Endothelial cell of umbilical vein (primary cell): ENCODE measurements around the gene CLDND1. TPM values are rescaled to one million over a fixed set of nuclear protein-coding genes. Genes with fewer than 3 reads are reported as not detected.

Experiments used
- BruUV-seq: library from RNA; stranded (reverse); fragments of 400-500 nt; replicated peaks from 2 replicates; lab custom pipeline; 2021; lab: Mats Ljungman, UMichigan
- CTCF ChIA-PET: fragments of 300-600, 350-600 bp; sonication (Branson Sonifier 250); formaldehyde crosslinking; loops from one replicate; lab custom pipeline; 2021; ENCODE audit warnings: antibody characterized with exemption, inconsistent platforms; lab: Charles Lee
- POLR2A ChIA-PET: fragments of 300-600, 350-600 bp; sonication (Branson Sonifier 250); formaldehyde crosslinking; loops from one replicate; lab custom pipeline; 2021; ENCODE audit warnings: antibody characterized with exemption, inconsistent platforms; lab: Charles Lee
- DNase-seq: peaks from one replicate; pipeline ENCODE4 v3.0.0-alpha.2; 2011; ENCODE audit warnings: low read depth, low spot score
- FAIRE-seq: peaks from 2 replicates; lab custom pipeline; 2011; peaks lifted over from hg19 to GRCh38; lab: Jason Lieb, UNC
- H2AFZ ChIP-seq: 2 replicates; pipeline ENCODE4 v1.6.0; 2012; ENCODE audit warnings: low read depth, low read length, control low read depth, inconsistent platforms
- H3K27ac ChIP-seq: 2 replicates; pipeline ENCODE4 v1.5.1; 2011; ENCODE audit warnings: low read depth, mild to moderate bottlenecking, control low read depth, low read length, moderate library complexity; ENCODE audit not compliant: insufficient read depth
- H3K27me3 ChIP-seq, 2 experiments: 2 replicates each; pipeline versions ENCODE4 v1.6.0 to v1.6.1; 2011; ENCODE audit warnings: low read length in 2 of 2, mixed read lengths in 1 of 2; ENCODE audit not compliant: control insufficient read depth in 2 of 2, insufficient read depth in 2 of 2
- H3K36me3 ChIP-seq, 2 experiments: 2 replicates in 1 of 2; 3 replicates in 1 of 2; pipeline ENCODE4 v1.5.1; 2011; ENCODE audit warnings: low read length in 2 of 2, mild to moderate bottlenecking in 1 of 2, moderate library complexity in 1 of 2; ENCODE audit not compliant: control insufficient read depth in 2 of 2, insufficient read depth in 2 of 2; ENCODE audit errors: extremely low read depth in 1 of 2
- H3K4me1 ChIP-seq: 3 replicates; pipeline ENCODE4 v1.5.1; 2011; ENCODE audit warnings: mild to moderate bottlenecking, low read length; ENCODE audit not compliant: control insufficient read depth, insufficient read depth; ENCODE audit errors: extremely low read depth
- H3K4me2 ChIP-seq: 2 replicates; pipeline ENCODE4 v1.6.1; 2011; ENCODE audit warnings: low read length, control low read depth, mixed read lengths; ENCODE audit not compliant: insufficient read depth
- H3K4me3 ChIP-seq, 3 experiments: fragments of 200-600 bp in 1 of 3; sonication (generic), shearing (Covaris generic) in 1 of 3; replicated peaks in 1 of 3; 2 replicates each; pipeline ENCODE4 v1.5.1; 2011 to 2016; ENCODE audit warnings: control low read depth in 3 of 3, low read length in 3 of 3, mild to moderate bottlenecking in 2 of 3, inconsistent platforms in 1 of 3, low read depth in 1 of 3, moderate library complexity in 1 of 3; ENCODE audit not compliant: insufficient read depth in 1 of 3
- H3K79me2 ChIP-seq: 2 replicates; pipeline ENCODE4 v1.6.0; 2012; ENCODE audit warnings: low read length, inconsistent platforms; ENCODE audit not compliant: control insufficient read depth, insufficient read depth
- H3K9ac ChIP-seq: replicated peaks from 2 replicates; pipeline ENCODE3; 2011; ENCODE audit warnings: low read length, control low read depth; ENCODE audit not compliant: insufficient read depth; ENCODE audit errors: extremely low read depth
- H3K9me1 ChIP-seq: replicated peaks from 3 replicates; pipeline ENCODE4 v1.6.0; 2011; ENCODE audit warnings: mild to moderate bottlenecking, low read length; ENCODE audit not compliant: control insufficient read depth, insufficient read depth; ENCODE audit errors: extremely low read depth
- H3K9me3 ChIP-seq: replicated peaks from 2 replicates; pipeline ENCODE4 v1.5.1; 2012; ENCODE audit warnings: low read length, inconsistent platforms; ENCODE audit not compliant: control insufficient read depth, insufficient read depth
- H4K20me1 ChIP-seq: replicated peaks from 2 replicates; pipeline ENCODE3; 2011; ENCODE audit warnings: mild to moderate bottlenecking, low read length; ENCODE audit not compliant: control insufficient read depth, insufficient read depth; ENCODE audit errors: extremely low read depth
- EZH2 ChIP-seq: IDR thresholded peaks from 2 replicates; pipeline ENCODE4 v1.6.1; 2012; ENCODE audit warnings: borderline replicate concordance, low read depth, mild to moderate bottlenecking, moderate library complexity, low read length, inconsistent platforms; ENCODE audit not compliant: severe bottlenecking
- FOS ChIP-seq: IDR thresholded peaks from 2 replicates; pipeline ENCODE4 v1.6.1; 2011; ENCODE audit warnings: mild to moderate bottlenecking, low read length, moderate library complexity, borderline replicate concordance; ENCODE audit not compliant: insufficient read depth
- GATA2 ChIP-seq: IDR thresholded peaks from 2 replicates; pipeline ENCODE4 v1.7.0; 2011; ENCODE audit warnings: low read depth, mild to moderate bottlenecking, moderate library complexity, mixed read lengths, low read length; ENCODE audit not compliant: insufficient read length, insufficient read depth
- JUN ChIP-seq: IDR thresholded peaks from 2 replicates; pipeline ENCODE4 v1.6.1; 2011; ENCODE audit warnings: borderline replicate concordance, low read depth; ENCODE audit not compliant: insufficient read length, insufficient read depth
- MYC ChIP-seq: IDR thresholded peaks from one replicate; pipeline ENCODE4 v1.6.1; 2011; ENCODE audit warnings: mild to moderate bottlenecking, low read depth, low read length
- POLR2A ChIP-seq: IDR thresholded peaks from 2 replicates; pipeline ENCODE4 v1.6.1; 2012; ENCODE audit warnings: low read depth, mild to moderate bottlenecking, control low read depth, low read length
- POLR2AphosphoS5 ChIP-seq: IDR thresholded peaks from 2 replicates; pipeline ENCODE4 v1.6.1; 2012; ENCODE audit warnings: low read depth, mild to moderate bottlenecking, control low read depth, low read length, moderate library complexity; ENCODE audit not compliant: insufficient read depth
- dilution Hi-C: fragments of 300-500 bp; cut with MboI; formaldehyde crosslinking; loops from one replicate; pipeline ENCODE4 v1.15.0; 2019; ENCODE audit warnings: low sequenced_read_pairs; ENCODE audit not compliant: extremely low pct_ligation_motif_present
- intact Hi-C: fragments of 100-400 bp; cut with micrococcal nuclease; formaldehyde crosslinking; loops from one replicate; pipeline ENCODE4 v1.10.0; 2022
- polyA plus RNA-seq, 4 experiments: library from polyadenylated mRNA; depleted of rRNA in 3 of 4; stranded (reverse) in 3 of 4; unstranded in 1 of 4; fragments of >200 nt; gene quantifications; 2 replicates each; pipeline versions ENCODE4 v1.2.1 to v1.2.3, GENCODE V29; 2011 to 2012; ENCODE audit warnings: missing spikeins in 1 of 4
- total RNA-seq: library from RNA; stranded (reverse); gene quantifications from 2 replicates; pipeline ENCODE4 v1.2.3, GENCODE V29; 2021
- TF ChIP-seq, protein P1 (sequence below), 2 donors: IDR thresholded peaks; 1 replicate in 1 of 2; 2 replicates in 1 of 2; pipeline ENCODE4 v1.5.1; 2011; ENCODE audit warnings: low read length in 2 of 2, mild to moderate bottlenecking in 2 of 2, moderate library complexity in 2 of 2, control low read depth in 1 of 2, inconsistent platforms in 1 of 2, low read depth in 1 of 2; ENCODE audit not compliant: insufficient read depth in 1 of 2; ENCODE audit errors: extremely low read depth in 1 of 2
- TF ChIP-seq, protein P2 (sequence below): IDR thresholded peaks from 2 replicates; pipeline ENCODE4 v1.6.1; 2011; ENCODE audit not compliant: insufficient read depth, insufficient read length

Gene CLDND1
- total and polyA plus RNA-seq, 2 donors (not counting 3 experiments of a cell fraction or from before 2014, with no cell fraction given): 101 to 214 TPM

DNA sequence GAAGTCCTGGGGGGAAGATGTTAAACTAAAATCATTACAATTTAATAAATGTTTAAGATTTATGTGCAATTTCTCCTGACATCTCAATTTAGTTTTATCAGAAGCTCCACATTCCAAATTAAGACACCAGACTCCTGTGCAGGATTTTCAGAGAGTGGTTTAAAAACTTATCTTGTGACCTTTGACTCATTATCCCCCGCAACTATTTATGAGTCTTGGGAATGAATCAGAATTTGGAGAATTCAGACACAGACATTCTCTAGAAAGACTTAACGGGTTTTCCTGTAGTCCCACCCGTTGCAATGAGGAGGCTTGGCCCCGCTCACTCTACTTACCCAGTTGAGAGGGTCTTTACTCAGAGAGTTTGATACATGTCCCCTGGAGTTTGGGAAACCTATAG is 18.2 kb downstream of the CLDND1 start:
- BruUV-seq: no TSS peak
- CTCF ChIA-PET: no interaction called here

DNA sequence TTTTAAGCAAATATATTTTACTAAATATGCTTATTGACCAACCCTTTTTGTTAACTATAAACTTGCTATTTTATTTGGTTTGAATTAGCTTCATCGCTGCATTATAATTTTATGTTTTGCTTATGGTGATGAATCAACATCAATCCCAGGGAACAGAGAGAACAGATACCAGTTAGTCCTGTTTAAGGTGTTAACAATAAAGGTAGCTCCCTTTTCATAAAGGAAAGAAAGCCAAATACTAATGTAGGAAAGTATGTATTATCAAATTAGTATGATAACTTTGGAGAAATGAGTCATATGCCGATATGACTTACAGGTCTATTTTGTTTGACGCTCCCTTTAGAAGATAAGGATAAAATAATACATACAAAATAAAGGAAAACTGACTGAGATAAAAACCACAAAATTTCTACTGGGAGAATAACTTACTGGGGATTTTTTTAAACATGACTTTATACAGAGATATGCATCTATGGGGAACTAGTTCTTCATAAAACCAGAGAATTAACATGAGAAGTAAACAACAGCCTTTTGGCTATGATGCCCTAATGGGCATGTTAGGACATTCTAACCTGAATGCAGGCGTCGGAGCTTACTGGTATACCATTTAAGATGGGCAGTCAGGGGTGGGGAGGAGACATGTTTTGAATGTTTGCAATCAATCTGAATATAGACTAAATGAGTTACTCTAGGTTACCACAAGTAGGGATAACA is 20.7 kb downstream of the CLDND1 start:
- FAIRE-seq: no peak
- no peak overlapping the region for H2AFZ ChIP-seq
- no TSS peak for BruUV-seq
- ChIA-PET CTCF (no interaction called here), POLR2A (no interaction called here)
- H4K20me1 ChIP-seq: no peaks in the 10 kb centered on the region
- intact Hi-C loops (no loop called here), dilution Hi-C loops (no loop called here)
- DNase-seq: no peak
- H3K4me3 ChIP-seq: no peak overlapping the region
- H3K36me3 ChIP-seq: no peaks in the 10 kb centered on the region
- H3K9ac ChIP-seq: no peak overlapping the region
- no peaks in the 10 kb centered on the region for H3K79me2 ChIP-seq
- H3K27me3 ChIP-seq: peaks cover 4 to 20% of the 10 kb centered on the region in 2 experiments
- H3K9me1 ChIP-seq: no peaks in the 10 kb centered on the region
- no peaks in the 10 kb centered on the region for H3K4me1 ChIP-seq
- H3K9me3 ChIP-seq: no peaks in the 10 kb centered on the region
- no peak overlapping the region for H3K27ac ChIP-seq
- TF ChIP-seq, protein P1, sequence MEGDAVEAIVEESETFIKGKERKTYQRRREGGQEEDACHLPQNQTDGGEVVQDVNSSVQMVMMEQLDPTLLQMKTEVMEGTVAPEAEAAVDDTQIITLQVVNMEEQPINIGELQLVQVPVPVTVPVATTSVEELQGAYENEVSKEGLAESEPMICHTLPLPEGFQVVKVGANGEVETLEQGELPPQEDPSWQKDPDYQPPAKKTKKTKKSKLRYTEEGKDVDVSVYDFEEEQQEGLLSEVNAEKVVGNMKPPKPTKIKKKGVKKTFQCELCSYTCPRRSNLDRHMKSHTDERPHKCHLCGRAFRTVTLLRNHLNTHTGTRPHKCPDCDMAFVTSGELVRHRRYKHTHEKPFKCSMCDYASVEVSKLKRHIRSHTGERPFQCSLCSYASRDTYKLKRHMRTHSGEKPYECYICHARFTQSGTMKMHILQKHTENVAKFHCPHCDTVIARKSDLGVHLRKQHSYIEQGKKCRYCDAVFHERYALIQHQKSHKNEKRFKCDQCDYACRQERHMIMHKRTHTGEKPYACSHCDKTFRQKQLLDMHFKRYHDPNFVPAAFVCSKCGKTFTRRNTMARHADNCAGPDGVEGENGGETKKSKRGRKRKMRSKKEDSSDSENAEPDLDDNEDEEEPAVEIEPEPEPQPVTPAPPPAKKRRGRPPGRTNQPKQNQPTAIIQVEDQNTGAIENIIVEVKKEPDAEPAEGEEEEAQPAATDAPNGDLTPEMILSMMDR (IDR thresholded peaks at IDR 0.05; ENCODE audit: extremely low read depth in 1 of 2, insufficient read depth in 1 of 2, low read depth in 1 of 2, low read length in 2 of 2): no peak
- TF ChIP-seq EZH2 (no peak), FOS (no peak), POLR2AphosphoS5 (no peak), MYC (no peak), JUN (no peak), GATA2 (no peak), POLR2A (no peak)
- TF ChIP-seq, protein P2, sequence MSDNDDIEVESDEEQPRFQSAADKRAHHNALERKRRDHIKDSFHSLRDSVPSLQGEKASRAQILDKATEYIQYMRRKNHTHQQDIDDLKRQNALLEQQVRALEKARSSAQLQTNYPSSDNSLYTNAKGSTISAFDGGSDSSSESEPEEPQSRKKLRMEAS: no peak
- H3K4me2 ChIP-seq: no peak overlapping the region

More for the DNA sequence above, 18.2 kb downstream of the CLDND1 start:
- no peak overlapping the region for H3K4me3 ChIP-seq
- FAIRE-seq (no peak), DNase-seq (no peak)
- H4K20me1 ChIP-seq: no peaks in the 10 kb centered on the region
- no peaks in the 10 kb centered on the region for H3K9me1 ChIP-seq
- POLR2A ChIA-PET: no interaction called here
- no peak overlapping the region for H3K4me2 ChIP-seq
- H3K27ac ChIP-seq: no peak overlapping the region
- no peak for TF ChIP-seq GATA2
- TF ChIP-seq EZH2: no peak
- TF ChIP-seq FOS: no peak
- H3K9ac ChIP-seq: no peak overlapping the region
- H3K79me2 ChIP-seq: no peaks in the 10 kb centered on the region
- dilution Hi-C loops (no loop called here), intact Hi-C loops (no loop called here)
- H3K27me3 ChIP-seq: peaks cover 2 to 14% of the 10 kb centered on the region in 2 experiments
- no peaks in the 10 kb centered on the region for H3K4me1 ChIP-seq
- no peak overlapping the region for H2AFZ ChIP-seq
- H3K9me3 ChIP-seq: no peaks in the 10 kb centered on the region
- H3K36me3 ChIP-seq: no peaks in the 10 kb centered on the region
